Spleen (tissue), 11 donors: Measurements from ENCODE around the gene DAPL1. TPM values are rescaled to one million over a fixed set of nuclear protein-coding genes. Genes with fewer than 3 reads are reported as not detected.

ENCODE experiments used
- DNase-seq: peaks from one replicate; pipeline ENCODE4 v3.0.0-alpha.2; 2020
- H3K27ac ChIP-seq, 8 donors: fragments of 200-600 bp; sonication (generic) in 7 of 8; 1 replicate in 4 of 8; 2 replicates in 4 of 8; pipeline versions ENCODE4 v1.5.0 to v1.8.0; 2016 to 2021; ENCODE audit warnings: inconsistent platforms in 4 of 8, mild to moderate bottlenecking in 4 of 8, moderate library complexity in 1 of 8
- H3K27me3 ChIP-seq, 7 donors: fragments of 200-600 bp; sonication (generic) in 6 of 7; replicated peaks in 1 of 7; 1 replicate in 4 of 7; 2 replicates in 3 of 7; pipeline versions ENCODE4 v1.5.0 to v1.8.0; 2016 to 2021; ENCODE audit warnings: inconsistent platforms in 3 of 7, mild to moderate bottlenecking in 1 of 7
- H3K36me3 ChIP-seq, 6 donors: fragments of 200-600 bp; sonication (generic) in 5 of 6; 1 replicate in 4 of 6; 2 replicates in 2 of 6; pipeline versions ENCODE4 v1.5.0 to v1.8.0; 2016 to 2021; ENCODE audit warnings: inconsistent platforms in 2 of 6
- H3K4me1 ChIP-seq, 6 donors: fragments of 200-600 bp; sonication (generic) in 5 of 6; 1 replicate in 3 of 6; 2 replicates in 3 of 6; pipeline versions ENCODE4 v1.5.0 to v1.8.0; 2016 to 2021; ENCODE audit warnings: inconsistent platforms in 3 of 6
- H3K4me3 ChIP-seq, 8 donors: fragments of 200-600 bp; sonication (generic) in 7 of 8; 1 replicate in 4 of 8; 2 replicates in 4 of 8; pipeline versions ENCODE4 v1.5.0 to v1.8.0; 2016 to 2021; ENCODE audit warnings: inconsistent platforms in 4 of 8, mild to moderate bottlenecking in 4 of 8, moderate library complexity in 2 of 8
- H3K9me3 ChIP-seq, 8 donors: fragments of 200-600 bp; sonication (generic) in 7 of 8; 1 replicate in 4 of 8; 2 replicates in 4 of 8; pipeline versions ENCODE4 v1.5.0 to v1.8.0; 2016 to 2021; ENCODE audit warnings: inconsistent platforms in 4 of 8
- CTCF ChIP-seq, 11 experiments: fragments of 200-600 bp in 7 of 11; fragments of 450-650 bp in 4 of 11; sonication (generic) in 4 of 11; IDR thresholded peaks in 8 of 11; conservative IDR thresholded peaks in 3 of 11; 1 replicate in 7 of 11; 2 replicates in 4 of 11; pipeline versions ENCODE4 v1.4.0 to v1.8.0; 2016 to 2021; ENCODE audit warnings: antibody characterized with exemption in 11 of 11, inconsistent platforms in 4 of 11, mild to moderate bottlenecking in 1 of 11
- POLR2A ChIP-seq, 3 donors: fragments of 450-650 bp; IDR thresholded peaks; one replicate each; pipeline ENCODE4 v1.5.1; 2017; ENCODE audit warnings: antibody characterized with exemption in 3 of 3, mild to moderate bottlenecking in 1 of 3
- POLR2AphosphoS5 ChIP-seq, 3 donors: sonication (generic); formaldehyde crosslinking; IDR thresholded peaks; one replicate each; pipeline ENCODE4 v1.5.1; 2017; ENCODE audit warnings: antibody characterized with exemption in 3 of 3
- WGBS, 5 donors: extraction: QIAGEN DNeasy Blood & Tissue Kit in 3 of 5; methylation state at CpG; one replicate each; pipeline versions ENCODE4 v1.1.5 to v1.1.7; 2013 to 2018; 5-methylcytosine and 5-hydroxymethylcytosine counted together
- intact Hi-C: fragments of 100-400 bp; cut with DNase I; formaldehyde crosslinking; loops from one replicate; pipeline ENCODE4 v1.15.0; 2023; ENCODE audit warnings: low total_unique reads
- polyA plus RNA-seq, 3 donors: library from polyadenylated mRNA; stranded (reverse); fragments of 200-250 nt; gene quantifications; one replicate each; pipeline ENCODE4 v1.2.1, GENCODE V29; 2013
- total RNA-seq, 7 donors: library from RNA; depleted of rRNA in 3 of 7; stranded (reverse); fragments of >200 nt in 3 of 7; fragmentation: NEBNext Ultra II Directional in 4 of 7; extraction: Animal tissue kit (Norgen Biotek cat#: 25700) in 4 of 7; gene quantifications; one replicate each; pipeline versions ENCODE4 v1.1.0 to v1.2.1, GENCODE V29; 2016 to 2021
- donor health status: healthy with polysubstance abuse.
- donor health status: DM: no; HTN: no; CAD: no; lungs with moderate emphysema.
- donor health status: DM: no; HTN: no; CAD: no.
- donor health status: Bipolar disorder and iron deficiency.
- donor health status: healthy.
- donor health status: DM: no; HTN: no; CAD: no.
- donor health status: DM: yes; HTN: yes; CAD: no.

The DAPL1 gene
- total and polyA plus RNA-seq, 10 donors: 0.21 to 4.1 (median 0.73) TPM; not detected in 7

DNA sequence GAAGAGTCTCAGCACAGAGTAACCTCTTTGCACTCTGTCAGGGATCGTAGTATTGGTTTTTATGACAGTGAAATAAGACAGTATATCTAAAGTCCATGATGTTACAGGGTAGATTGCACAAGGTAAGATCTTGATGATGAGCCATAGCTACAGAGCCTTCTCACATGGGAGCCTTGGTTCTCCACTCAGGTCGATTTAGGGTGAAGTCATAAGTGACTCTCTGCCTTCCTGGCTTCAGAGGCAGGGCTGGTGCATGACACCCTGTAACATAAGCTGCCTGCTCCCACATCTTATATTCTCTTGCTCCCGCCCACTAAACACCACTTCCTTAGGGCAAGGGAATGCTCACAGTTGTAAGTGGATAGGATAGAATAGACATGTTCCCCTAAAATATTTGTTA lies 13.3 kb downstream of the DAPL1 start:
- no peak for DNase-seq

DNA sequence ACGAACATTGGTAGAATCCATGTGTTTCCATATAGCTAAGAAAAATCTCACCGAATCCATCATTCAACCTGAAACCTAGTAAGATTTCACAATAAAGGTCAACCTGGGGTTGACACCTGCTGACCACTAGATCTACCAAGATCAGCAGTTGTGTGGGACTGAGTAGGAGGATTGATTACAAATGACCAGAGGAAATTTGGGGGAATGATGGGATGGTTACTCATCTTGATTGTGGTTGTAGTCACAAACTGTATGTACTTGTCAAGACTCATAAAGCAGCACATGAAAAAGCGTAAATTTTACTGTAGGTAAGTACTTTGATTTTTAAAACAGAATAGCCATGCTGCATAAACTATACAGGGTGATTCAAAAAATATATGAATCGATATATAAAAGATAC lies 14.7 kb downstream of the DAPL1 start:
- TF ChIP-seq POLR2AphosphoS5 (IDR thresholded peaks at IDR 0.05) (no peak), CTCF (IDR thresholded peaks at IDR 0.05 in 8 of 11, conservative IDR thresholded peaks at IDR 0.05 in 3 of 11) (no peak), POLR2A (IDR thresholded peaks at IDR 0.05) (no peak)
- peaks cover 0 to 8% (median 0%) of the 10 kb centered on the region in 7 donors for H3K27me3 ChIP-seq
- H3K4me3 ChIP-seq: no peak overlapping the region
- H3K4me1 ChIP-seq: no peaks in the 10 kb centered on the region
- no peaks in the 10 kb centered on the region for H3K36me3 ChIP-seq
- WGBS, 5 donors: 60 to 68% (median 64%) methylated on average over 4 of the region's 4 CpGs
- no peaks in the 10 kb centered on the region for H3K9me3 ChIP-seq
- intact Hi-C loops: no loop called here
- DNase-seq: no peak
- H3K27ac ChIP-seq: no peak overlapping the region

More for the DNA sequence above, 13.3 kb downstream of the DAPL1 start:
- Histone ChIP-seq H3K27me3 (peaks cover 0 to 8% (median 0%) of the 10 kb centered on the region in 7 donors), H3K4me3 (no peak overlapping the region), H3K4me1 (no peaks in the 10 kb centered on the region), H3K9me3 (no peaks in the 10 kb centered on the region), H3K36me3 (no peaks in the 10 kb centered on the region), H3K27ac (no peak overlapping the region)
- 79 to 87% (median 83%) methylated on average over 3 of the region's 3 CpGs for WGBS, 5 donors
- intact Hi-C loops: no loop called here
- TF ChIP-seq CTCF (IDR thresholded peaks at IDR 0.05 in 8 of 11, conservative IDR thresholded peaks at IDR 0.05 in 3 of 11) (no peak), POLR2AphosphoS5 (IDR thresholded peaks at IDR 0.05) (no peak), POLR2A (IDR thresholded peaks at IDR 0.05) (no peak)

- intact Hi-C loops: no loop called here
- DNase-seq: no peak
- Histone ChIP-seq H3K27me3 (peaks cover 0 to 8% (median 0%) of the 10 kb centered on the region in 7 donors), H3K27ac (no peak overlapping the region), H3K4me3 (no peak overlapping the region), H3K4me1 (no peaks in the 10 kb centered on the region), H3K9me3 (no peaks in the 10 kb centered on the region), H3K36me3 (no peaks in the 10 kb centered on the region)
- 63 to 76% (median 70%) methylated on average over 6 of the region's 6 CpGs for WGBS, 5 donors
- TF ChIP-seq POLR2AphosphoS5 (IDR thresholded peaks at IDR 0.05): no peak
- TF ChIP-seq POLR2A (IDR thresholded peaks at IDR 0.05): no peak
- no peak for TF ChIP-seq CTCF (IDR thresholded peaks at IDR 0.05 in 8 of 11, conservative IDR thresholded peaks at IDR 0.05 in 3 of 11)
Observed at GRCh38 chr2:158810731-158811460, 15.8 kb downstream of the DAPL1 start.

DNA sequence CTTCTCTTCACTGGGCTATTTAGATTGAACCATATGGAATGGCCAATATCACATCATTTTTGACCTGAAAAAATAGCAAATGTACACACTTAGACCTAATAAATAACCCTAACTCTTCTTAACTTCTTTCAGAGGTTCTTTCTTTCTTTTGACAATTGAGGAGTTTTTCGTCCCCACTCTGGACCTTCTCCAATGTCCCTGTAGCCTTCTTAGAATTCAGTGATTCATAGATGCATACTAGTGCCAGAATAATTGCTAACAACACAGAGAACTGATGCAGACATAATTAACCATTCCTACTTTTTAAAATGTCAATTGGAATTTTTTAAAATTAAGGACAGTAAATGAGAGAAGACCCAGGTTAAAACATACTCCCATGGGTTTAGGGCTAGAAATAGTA lies 20.0 kb downstream of the DAPL1 start:
- Histone ChIP-seq H3K9me3 (no peaks in the 10 kb centered on the region), H3K27ac (no peak overlapping the region), H3K4me1 (no peaks in the 10 kb centered on the region), H3K36me3 (no peaks in the 10 kb centered on the region), H3K27me3 (peaks cover 0 to 9% (median 0%) of the 10 kb centered on the region in 7 donors), H3K4me3 (no peak overlapping the region)
- 78 to 100% (median 82%) methylated on average over 1 of the region's 1 CpG for WGBS, 5 donors
- intact Hi-C loops: no loop called here
- no peak for TF ChIP-seq CTCF (IDR thresholded peaks at IDR 0.05 in 8 of 11, conservative IDR thresholded peaks at IDR 0.05 in 3 of 11)
- TF ChIP-seq POLR2AphosphoS5 (IDR thresholded peaks at IDR 0.05): no peak
- TF ChIP-seq POLR2A (IDR thresholded peaks at IDR 0.05): no peak
- no peak for DNase-seq
